ENCODE data around the gene MLH1. TPM values are rescaled to one million over a fixed set of nuclear protein-coding genes. Genes with fewer than 3 reads are reported as not detected.

Gene MLH1
- total RNA-seq, 2 donors from 2014 or later = 52.8 to 69.5 TPM

GRCh38 chr3:37096975-37097374, 103.7 kb downstream of the MLH1 start:
- H3K4me1 Mint-ChIP-seq (ENCODE audit: low read depth in 2 of 2) = peaks cover 0 to 3% of the 10 kb centered on the region in 2 donors
- H3K4me3 Mint-ChIP-seq = no peak overlapping the region
- no peak for DNase-seq (ENCODE audit: low spot score)
- H3K9me3 Mint-ChIP-seq = no peaks in the 10 kb centered on the region
- H3K27ac Mint-ChIP-seq = no peak overlapping the region
- H3K36me3 Mint-ChIP-seq = peaks cover 11% of the 10 kb centered on the region
- no peaks in the 10 kb centered on the region for H3K27me3 Mint-ChIP-seq
- no peak for ATAC-seq

GRCh38 chr3:37097776-37098175, 104.5 kb downstream of the MLH1 start:
- ATAC-seq (no peak), DNase-seq (ENCODE audit: low spot score) (no peak)
- no peak overlapping the region for H3K27ac Mint-ChIP-seq
- peaks cover 0 to 3% of the 10 kb centered on the region in 2 donors for H3K4me1 Mint-ChIP-seq (ENCODE audit: low read depth in 2 of 2)
- H3K4me3 Mint-ChIP-seq = no peak overlapping the region
- no peaks in the 10 kb centered on the region for H3K9me3 Mint-ChIP-seq
- peaks cover 15% of the 10 kb centered on the region for H3K36me3 Mint-ChIP-seq
- H3K27me3 Mint-ChIP-seq = no peaks in the 10 kb centered on the region

GRCh38 chr3:37098884-37099283, 105.6 kb downstream of the MLH1 start:
- DNase-seq (ENCODE audit: low spot score) (no peak), ATAC-seq (no peak)
- peaks cover 0 to 3% of the 10 kb centered on the region in 2 donors for H3K4me1 Mint-ChIP-seq (ENCODE audit: low read depth in 2 of 2)
- no peak overlapping the region for H3K4me3 Mint-ChIP-seq
- no peaks in the 10 kb centered on the region for H3K27me3 Mint-ChIP-seq
- peaks cover 7% of the 10 kb centered on the region for H3K36me3 Mint-ChIP-seq
- H3K27ac Mint-ChIP-seq = no peak overlapping the region
- no peaks in the 10 kb centered on the region for H3K9me3 Mint-ChIP-seq

- Mint-ChIP-seq H3K4me3 (no peak overlapping the region), H3K4me1 (ENCODE audit: low read depth in 2 of 2) (peaks cover 0 to 3% of the 10 kb centered on the region in 2 donors), H3K27me3 (no peaks in the 10 kb centered on the region), H3K9me3 (no peaks in the 10 kb centered on the region), H3K27ac (no peak overlapping the region), H3K36me3 (peaks cover 6% of the 10 kb centered on the region)
- DNase-seq (ENCODE audit: low spot score) (no peak), ATAC-seq (no peak)
Measured at GRCh38 chr3:37099469-37099868, 106.2 kb downstream of the MLH1 start.

GRCh38 chr3:37100411-37100810, 107.1 kb downstream of the MLH1 start:
- Mint-ChIP-seq H3K36me3 (peaks cover 6% of the 10 kb centered on the region), H3K27ac (no peak overlapping the region), H3K4me3 (no peak overlapping the region), H3K27me3 (no peaks in the 10 kb centered on the region), H3K9me3 (no peaks in the 10 kb centered on the region), H3K4me1 (ENCODE audit: low read depth in 2 of 2) (peaks cover 0 to 3% of the 10 kb centered on the region in 2 donors)
- DNase-seq (ENCODE audit: low spot score) (no peak), ATAC-seq (no peak)

Other genes starting within 250 kb of the MLH1 start
- not detected for gene DCLK3, start 229.0 kb upstream of the MLH1 start, total RNA-seq
- 10 to 100 TPM; 10.0 to 11.5 TPM for gene TRANK1, start 48.5 kb upstream of the MLH1 start, total RNA-seq
- gene EPM2AIP1, start 387 bp upstream of the MLH1 start, total RNA-seq = 10 to 100 TPM; 11.4 to 21.2 TPM
- gene LRRFIP2, start 181.1 kb downstream of the MLH1 start, total RNA-seq = 10 to 100 TPM; 37.2 to 52.0 TPM
- 10 to 100 TPM; 55.1 to 91.3 TPM for gene GOLGA4, start 249.8 kb downstream of the MLH1 start, total RNA-seq